ENCODE data around the gene HSD17B13. TPM values are rescaled to one million over a fixed set of nuclear protein-coding genes. Genes with fewer than 3 reads are reported as not detected.
"Not testable (repeated sequence)": the region's sequence is repeated elsewhere in the genome, so short reads cannot be mapped to it uniquely, and the experiment has no call there.

Gene HSD17B13, protein sequence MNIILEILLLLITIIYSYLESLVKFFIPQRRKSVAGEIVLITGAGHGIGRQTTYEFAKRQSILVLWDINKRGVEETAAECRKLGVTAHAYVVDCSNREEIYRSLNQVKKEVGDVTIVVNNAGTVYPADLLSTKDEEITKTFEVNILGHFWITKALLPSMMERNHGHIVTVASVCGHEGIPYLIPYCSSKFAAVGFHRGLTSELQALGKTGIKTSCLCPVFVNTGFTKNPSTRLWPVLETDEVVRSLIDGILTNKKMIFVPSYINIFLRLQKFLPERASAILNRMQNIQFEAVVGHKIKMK
- total RNA-seq, result 77.7 TPM

DNA sequence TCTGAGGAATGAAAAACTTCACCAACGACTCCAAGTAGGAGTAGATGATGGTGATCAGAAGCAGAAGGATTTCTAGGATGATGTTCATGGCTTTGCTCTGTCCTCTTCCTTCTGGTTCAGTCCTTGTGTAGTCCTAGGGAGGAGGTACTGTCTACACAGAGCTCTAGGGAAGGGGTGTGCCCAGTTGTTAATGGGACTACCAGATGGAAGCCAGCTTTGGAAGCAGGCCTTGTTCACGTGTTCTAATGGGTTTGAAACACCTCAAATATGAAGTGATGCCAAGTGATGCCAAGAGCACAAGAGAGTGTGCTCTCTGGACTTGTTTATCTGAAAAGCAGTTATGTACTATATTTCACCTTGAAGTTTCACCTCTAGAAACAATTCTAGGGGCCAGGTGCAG, at the start of gene HSD17B13:
Gene HSD17B13 (minus strand): TSS at position 129 of the 400 bp plus-strand sequence. CDS start 41 bp downstream, at position 88.
- ATAC-seq (peak; percentile 90), DNase-seq (ENCODE audit: low spot score) (peak; percentile 87)

DNA sequence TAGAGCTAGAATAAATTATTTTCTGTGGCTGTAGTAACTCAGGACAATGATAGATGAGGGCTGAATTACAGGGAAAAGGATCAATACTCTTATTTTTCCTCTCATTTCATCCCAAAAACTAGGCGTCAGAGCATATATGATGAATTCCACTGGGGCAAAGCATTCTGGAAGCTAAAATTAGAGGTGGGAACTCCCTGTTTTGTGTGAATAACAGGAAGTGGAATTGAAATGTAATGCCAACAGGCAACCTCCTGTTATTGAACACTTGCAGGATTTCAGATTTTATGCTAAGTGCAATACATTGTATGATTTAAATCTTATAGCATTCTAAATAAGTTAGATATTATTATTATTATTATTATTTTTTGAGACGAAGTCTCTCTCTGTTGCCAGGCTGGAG, 47.4 kb upstream of the HSD17B13 start:
- ATAC-seq (no peak), DNase-seq (ENCODE audit: low spot score) (no peak)

DNA sequence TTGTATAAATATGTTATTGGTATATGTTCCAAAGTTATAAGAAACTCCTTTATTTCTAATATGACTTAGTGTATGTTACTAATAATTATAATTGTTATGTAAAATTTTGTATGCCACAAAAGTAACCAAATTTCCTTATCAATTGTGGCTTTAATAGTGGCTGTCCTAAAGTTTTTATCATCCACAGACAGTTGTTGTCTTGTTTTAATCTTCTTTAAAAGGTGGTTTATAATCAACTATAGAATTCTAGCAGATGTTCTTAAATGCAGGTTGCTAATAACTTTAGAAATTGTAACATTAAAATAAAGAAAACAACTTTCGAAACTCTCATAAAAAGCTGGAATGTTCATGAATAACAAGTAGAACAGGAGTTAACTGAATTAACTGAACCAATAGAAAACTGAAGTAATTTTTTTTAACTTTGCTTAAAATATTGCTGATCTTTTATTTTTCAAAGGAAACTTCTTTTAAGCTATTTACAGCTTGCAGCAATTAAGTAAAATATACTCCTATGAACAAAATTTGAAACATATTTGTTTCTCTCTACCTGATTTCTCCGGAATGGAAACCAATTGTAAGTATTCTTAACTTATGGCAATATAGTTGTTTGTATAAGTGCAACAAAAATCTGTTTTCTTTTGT, 44.0 kb upstream of the HSD17B13 start:
- ATAC-seq (no peak), DNase-seq (ENCODE audit: low spot score) (no peak)

DNA sequence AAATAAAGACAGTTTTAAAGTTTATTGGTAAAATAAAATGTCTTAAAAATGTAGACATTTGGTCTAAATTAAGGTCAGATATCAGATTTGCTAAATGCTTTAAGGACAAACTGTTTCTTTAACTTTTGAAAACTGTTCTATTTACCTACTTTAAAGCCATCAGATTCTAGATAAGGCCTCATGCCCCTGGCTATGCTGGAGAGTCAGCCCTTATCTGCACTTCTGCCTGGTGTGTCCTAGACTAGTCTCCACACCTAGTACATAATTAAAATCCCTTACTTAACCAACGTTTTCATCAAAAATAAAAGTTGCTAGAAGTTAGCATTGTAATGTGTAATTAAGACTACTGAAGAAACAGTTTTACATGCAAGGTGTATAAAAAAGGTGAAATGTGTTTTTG, 42.7 kb upstream of the HSD17B13 start:
- ATAC-seq (no peak), DNase-seq (ENCODE audit: low spot score) (no peak)

DNA sequence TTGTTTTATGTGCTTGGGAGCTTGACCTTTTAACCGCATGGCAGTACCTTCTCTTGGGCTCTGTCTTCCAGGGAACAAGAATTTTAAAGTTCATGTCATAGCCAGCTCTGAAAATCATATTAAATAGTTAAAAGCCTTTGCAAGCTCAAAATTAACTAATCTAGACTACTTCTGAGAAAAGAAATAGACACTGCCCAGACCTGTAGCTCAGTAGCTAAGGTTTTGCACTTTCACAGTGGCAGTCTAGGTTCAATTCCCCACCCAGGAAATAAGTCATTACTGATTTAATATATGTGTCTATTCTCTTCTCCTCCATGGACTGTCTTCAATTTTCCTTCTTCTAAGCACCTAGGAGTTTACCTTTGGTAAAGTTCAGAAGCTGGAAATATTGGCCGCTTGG, 40.9 kb upstream of the HSD17B13 start:
- ATAC-seq (no peak), DNase-seq (ENCODE audit: low spot score) (no peak)

DNA sequence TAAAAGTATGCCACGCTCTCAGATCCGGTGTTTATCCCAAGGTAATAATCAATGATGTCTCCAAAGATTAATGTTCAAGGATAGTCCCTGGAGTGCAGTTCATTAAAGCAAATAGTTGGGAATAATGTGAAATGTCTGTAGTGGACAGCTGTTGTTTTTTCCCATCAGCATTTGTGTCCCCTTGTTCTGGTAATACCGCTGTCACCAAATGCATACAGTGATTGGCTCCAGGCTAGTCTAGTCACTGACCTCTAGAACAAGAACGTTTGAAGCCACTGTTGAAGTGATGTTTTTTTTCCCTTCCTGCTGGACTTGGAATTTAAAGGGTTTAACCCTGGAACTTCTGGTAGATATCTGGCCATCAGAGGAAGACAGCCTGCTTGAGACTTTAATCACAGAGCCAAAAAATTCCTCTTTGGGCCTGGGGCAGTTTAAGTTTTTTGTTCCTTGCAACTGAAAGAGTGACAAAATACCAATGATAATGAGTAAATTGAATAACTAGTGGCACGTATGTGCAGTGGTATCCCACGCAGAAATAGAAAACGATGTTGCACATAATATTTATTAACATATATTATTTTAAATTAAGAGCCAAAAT, 37.8 kb upstream of the HSD17B13 start:
- no peak for DNase-seq (ENCODE audit: low spot score)
- peak; percentile 78 for ATAC-seq

DNA sequence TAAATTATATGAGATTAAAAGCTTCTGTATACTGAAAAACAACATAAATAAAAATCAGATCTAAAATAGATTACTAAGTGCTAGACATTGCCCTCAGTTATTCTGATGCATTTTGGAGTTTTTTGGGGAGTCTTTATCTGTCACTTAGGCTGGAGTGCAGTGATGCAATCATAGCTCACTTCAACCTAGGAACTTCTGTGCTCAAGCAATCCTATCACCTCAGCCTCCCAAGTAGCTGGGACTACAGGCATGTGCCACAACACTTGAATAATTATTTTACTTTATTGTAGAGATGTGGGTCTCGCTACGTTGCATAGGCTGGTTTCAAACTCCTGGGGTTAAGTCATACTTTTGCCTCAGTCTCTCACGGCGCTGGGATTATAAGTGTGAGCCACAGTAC, 36.6 kb upstream of the HSD17B13 start:
- ATAC-seq (no peak), DNase-seq (ENCODE audit: low spot score) (no peak)

DNA sequence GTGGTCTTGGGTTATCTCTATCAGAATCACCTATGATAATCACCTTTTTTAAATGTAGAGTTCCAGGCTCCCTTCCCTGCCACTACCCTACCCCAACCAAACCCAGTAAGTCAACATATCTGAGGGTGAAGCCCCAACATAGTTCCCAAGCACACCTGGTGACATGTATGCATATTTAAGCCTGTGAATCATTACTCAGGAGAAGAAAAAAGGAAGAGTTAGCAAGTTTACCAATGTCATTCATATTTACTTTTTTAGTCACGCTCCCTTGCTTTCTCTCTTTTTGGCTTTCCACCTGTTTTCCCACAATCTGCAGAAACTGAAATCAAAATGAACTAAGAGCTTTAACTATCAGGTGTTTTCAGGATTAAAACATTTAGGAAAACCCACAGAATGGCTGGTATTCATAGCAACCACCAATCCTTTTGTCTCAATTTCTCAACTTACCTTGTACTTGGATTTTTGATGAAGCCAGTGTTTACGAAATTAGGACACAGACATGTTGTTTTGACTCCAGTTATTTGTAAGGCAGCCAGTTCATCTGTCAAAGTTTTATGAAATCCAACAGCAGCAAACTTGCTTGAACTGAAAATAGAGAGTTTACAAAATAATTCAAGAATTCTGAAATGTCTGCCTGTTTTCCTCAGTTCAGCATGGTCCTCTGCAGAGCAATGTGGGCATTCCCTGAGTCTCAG, 34.3 kb upstream of the HSD17B13 start:
- ATAC-seq, result peak; percentile 33
- DNase-seq (ENCODE audit: low spot score), result no peak

DNA sequence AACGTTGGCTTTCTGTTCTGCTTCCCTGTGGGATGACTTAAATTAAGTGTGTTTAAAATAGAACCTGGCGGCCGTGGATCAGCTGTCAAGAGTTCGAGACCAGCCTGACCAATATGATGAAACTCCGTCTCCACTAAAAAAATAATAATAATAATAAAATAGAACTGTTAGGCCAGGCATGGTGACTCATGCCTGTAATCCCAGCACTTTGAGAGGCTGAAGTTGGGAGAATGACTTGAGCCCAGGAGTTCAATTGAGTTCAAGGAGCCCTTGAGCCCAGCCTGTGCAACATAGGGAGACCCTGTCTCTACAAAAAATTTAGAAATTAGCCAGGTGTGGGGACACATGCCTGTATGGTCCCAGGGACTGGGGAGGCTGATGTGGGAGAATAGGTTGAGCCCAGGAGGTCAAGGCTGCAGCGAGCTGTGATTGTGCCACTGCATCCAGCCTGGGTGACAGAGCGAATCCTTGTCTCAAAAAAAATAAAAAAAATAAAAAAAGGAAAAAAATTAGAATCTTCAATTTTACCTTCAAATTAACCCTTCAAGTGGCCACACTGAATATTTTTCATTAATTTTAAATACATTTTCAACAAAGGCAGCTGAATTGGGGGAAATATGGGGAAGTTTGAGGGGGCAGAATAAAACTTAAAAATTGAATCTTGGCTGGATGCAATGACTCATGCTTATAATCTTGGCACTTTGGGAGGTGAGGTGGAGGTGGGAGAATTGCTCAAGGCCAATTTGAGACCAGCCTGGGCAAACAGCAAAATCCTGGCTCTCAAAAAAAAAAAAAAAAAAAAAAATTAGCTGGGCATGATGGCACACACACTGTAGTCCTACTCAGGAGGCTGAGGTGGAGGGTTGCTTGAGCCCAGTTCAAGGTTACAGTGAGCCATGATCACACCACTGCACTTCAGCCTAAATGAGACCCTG, 31.8 kb upstream of the HSD17B13 start:
- DNase-seq (ENCODE audit: low spot score) (no peak), ATAC-seq (no peak)

DNA sequence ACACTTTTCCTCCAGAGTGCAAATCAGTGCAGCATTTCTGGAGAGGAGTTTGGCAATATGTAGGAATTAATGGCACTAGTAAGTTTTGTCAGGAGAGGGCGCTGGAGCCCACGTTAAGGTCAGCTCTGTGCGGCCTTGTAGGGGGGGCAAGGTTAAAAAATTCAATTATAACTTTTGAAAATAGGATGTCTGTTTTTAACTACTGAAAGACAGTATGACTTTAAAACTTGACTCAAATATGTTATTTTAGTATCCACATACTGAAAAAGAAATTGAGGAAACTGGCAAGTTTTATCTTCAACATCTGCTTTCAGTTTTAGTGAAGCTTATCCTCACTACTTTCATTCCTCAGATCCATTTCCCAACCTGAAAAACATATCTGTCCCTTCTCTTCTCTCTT, 30.9 kb upstream of the HSD17B13 start:
- peak; percentile 79 for ATAC-seq
- no peak for DNase-seq (ENCODE audit: low spot score)

DNA sequence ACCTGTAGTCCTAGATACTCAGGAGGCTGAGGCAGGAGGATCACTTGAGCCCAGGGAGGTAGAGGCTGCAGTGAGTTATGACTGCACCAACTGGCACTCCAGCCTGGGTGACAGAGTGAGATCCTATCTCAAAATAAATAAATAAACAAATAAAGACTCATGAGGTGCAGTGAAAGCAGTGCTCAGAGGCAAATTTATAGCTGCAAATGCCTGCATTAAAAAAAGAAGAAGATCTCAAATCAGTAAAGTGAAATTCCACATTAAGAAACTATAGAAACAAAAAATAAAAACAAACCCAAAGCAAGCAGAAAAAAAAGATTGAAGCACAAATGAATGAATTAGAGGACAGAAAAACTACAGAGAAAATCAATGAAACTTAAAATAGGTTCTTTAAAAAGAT, 22.5 kb upstream of the HSD17B13 start:
- ATAC-seq (no peak), DNase-seq (ENCODE audit: low spot score) (no peak)

DNA sequence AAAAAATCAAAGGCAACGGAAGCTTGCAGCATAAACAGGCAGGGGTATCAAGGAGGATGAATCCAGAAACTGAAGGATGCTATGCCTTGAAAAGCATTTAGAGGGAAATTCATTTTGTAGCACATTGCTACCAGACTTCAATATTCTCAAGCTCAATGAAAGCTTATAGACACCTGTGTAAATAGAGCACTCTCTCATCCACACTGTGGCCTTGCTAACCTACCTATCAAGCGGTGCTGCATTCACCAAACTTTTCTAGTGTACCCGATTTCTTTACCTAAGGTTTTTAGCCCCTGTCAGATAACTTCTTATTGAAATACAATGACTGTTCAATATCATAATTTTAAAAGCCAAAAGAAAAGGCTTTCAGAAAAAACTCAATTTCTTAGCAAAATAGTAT, 20.2 kb upstream of the HSD17B13 start:
- DNase-seq (ENCODE audit: low spot score), result no peak

DNA sequence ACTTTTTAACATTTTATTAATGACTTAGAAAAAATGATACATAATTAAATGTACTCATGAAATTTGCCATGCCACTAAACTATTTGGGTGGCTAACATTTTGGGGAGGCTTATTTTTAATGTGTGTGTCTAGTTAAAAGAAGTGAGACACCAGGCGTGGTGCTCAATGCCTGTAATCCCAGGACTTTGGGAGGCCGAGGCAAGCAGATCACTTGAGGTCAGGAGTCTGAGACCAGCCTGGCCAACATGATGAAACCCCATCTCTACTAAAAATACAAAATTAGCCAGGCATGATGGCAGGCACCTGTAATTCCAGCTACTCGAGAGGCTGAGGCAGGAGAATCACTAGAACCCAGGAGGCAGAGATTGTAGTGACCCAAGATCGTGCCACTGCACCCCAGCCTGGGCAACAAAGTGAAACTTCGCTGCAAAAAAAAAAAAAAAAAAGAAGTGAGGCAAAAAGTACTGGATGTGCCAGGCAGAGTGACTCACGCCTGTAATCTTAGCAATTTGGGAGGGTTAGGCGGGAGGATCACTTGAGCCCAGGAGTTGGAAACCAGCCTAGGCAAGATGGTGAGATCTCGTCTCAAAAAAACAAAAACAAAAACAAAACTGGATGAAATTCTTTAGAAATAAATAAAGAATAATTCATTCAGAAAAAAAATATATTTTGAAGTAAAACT, 19.4 kb upstream of the HSD17B13 start:
- ATAC-seq, result not testable (repeated sequence)

More for the DNA sequence above, 20.2 kb upstream of the HSD17B13 start:
- ATAC-seq, result no peak

DNA sequence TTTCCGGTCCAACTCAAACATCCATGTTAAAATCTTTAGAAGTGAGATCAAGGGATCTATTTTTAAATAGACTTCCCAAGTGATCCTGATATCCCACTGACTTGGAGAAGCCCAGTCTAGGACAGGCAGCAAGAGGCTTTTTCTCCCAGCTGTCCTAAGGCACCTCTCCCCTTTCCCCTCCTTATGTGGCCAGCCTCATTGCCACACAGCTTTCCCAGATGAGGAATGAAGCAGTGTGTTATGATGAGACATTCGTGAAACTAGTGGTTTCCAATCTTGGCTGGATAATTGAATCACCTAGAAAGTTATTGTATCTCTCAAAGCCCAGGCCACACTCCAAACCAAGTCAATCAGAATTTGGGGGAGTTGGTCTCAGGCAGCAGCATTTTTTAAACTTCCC, 16.8 kb upstream of the HSD17B13 start:
- DNase-seq (ENCODE audit: low spot score) (no peak), ATAC-seq (no peak)

More for the DNA sequence above, 19.4 kb upstream of the HSD17B13 start:
- DNase-seq (ENCODE audit: low spot score), result not testable (repeated sequence)

DNA sequence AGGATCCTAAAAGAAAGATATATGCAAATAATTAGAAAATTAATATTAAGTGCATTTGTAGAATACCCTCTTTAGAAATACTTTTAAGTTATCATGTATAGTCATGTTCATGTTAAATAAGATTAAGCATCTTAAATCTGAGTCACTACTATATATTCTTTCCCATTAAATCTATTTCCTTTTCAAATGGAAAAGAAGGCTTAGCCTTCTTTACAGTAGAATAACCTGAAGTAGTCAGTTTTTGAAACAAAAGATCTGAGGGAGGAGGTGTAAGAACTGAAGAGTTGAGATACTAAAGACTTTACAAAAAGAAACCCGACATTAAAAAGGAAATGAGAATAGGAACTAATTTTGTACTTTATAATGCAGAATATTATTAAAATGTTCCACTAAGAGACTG, 14.7 kb upstream of the HSD17B13 start:
- no peak for ATAC-seq
- no peak for DNase-seq (ENCODE audit: low spot score)

DNA sequence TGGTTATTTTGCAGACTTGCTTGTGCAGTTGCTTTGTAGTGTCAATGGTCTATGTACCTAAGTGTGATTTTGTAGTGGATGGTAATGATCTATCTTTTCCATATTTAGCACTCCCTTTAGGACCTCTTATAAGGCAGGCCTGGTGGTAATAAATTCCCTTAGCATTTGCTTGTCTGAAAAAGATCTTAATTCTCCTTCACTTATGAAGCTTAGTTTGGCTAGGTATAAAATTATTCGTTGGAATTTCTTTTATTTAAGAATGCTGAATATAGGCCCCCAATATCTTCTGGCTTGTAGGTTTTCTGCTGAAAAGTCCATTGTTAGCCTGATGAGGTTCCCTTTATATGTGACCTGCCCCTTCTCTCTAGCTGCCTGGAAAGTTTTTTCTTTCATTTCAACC, 10.6 kb upstream of the HSD17B13 start:
- no peak for ATAC-seq
- DNase-seq (ENCODE audit: low spot score), result no peak

DNA sequence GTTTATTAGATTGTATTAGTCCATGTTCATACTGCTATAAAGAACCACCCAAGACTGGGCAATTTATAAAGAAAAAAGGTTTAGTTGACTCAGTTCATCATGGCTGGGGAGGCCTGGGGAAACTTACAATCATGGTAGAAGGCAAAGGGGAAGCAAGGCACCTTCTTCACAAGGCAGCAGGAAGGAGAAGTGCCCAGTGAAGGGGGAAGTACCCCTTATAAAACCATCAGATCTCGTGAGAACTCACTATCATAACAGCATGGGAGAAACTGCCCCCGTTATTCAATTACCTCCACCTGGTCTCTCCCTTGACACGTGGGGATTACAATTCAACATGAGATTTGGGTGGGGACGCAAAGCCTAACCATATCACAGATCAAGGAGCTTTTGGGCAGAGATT, 8.1 kb upstream of the HSD17B13 start:
- DNase-seq (ENCODE audit: low spot score) (no peak), ATAC-seq (no peak)

DNA sequence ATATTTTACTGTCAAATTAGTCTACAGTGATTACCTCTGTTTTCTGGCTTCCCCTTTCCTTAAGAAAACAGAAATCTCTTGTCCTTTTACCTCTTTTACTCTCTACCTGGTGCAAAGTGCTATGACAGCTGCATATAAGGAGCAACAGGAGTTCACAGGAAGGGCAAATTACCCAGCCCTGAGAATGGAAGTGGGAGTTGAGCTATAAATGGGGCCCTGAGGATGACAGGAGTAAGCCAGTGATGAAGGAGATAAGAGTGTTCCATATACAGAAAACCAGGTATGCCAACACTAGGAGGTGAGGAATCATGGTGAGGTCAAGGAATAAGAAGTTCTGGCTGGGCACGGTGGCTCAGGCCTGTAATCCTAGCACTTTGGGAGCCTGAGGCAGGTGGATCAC, 4.5 kb upstream of the HSD17B13 start:
- ATAC-seq (no peak), DNase-seq (ENCODE audit: low spot score) (no peak)

DNA sequence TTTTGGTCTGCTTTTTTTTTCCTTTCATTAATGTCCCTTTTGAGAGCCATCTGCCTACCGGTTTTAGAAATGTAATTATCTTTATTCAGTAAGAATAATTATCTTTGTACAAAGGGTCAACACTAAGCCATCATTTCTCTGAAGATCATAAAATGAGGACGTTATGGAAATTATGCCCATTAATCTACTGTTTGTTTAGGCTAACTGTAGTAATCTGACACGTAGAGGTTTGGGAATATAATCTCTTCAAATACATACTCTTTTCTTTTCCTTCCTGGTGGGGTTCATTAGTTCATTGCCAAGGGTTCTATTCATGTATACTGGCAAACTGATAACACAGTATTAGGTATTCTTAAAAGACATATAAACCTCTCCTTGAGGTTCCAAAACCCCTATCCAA, 3.8 kb upstream of the HSD17B13 start:
- ATAC-seq, result no peak
- no peak for DNase-seq (ENCODE audit: low spot score)

DNA sequence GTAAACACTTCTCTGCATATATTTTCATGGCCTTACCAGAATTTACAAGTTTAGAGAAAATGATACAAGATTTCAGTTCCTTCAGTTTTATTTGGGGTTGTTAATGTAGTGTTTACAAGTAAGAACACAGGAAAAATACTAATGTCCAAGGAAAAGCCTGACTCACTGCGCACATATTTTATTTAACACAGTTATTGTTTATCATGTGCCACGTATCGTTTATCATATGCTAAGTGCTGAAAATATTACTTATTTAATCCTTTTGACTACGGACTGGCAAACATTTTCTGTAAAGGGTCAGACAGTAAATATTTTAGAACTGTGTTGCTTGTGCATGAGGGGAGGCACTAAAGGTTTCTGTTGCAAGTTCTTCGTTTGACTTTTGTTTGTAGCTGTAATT, 794 bp downstream of the HSD17B13 start:
- DNase-seq (ENCODE audit: low spot score), result no peak
- ATAC-seq, result no peak
